Osteoblast (primary cell): ENCODE measurements around the gene CRBN. TPM values are rescaled to one million over a fixed set of nuclear protein-coding genes. Genes with fewer than 3 reads are reported as not detected.

Source experiments
- DNase-seq: peaks from one replicate; pipeline ENCODE4 v3.0.0; 2011; ENCODE audit warnings: low spot score, mixed read lengths; ENCODE audit not compliant: insufficient read length; ENCODE audit errors: missing footprints
- H2AFZ ChIP-seq: 2 replicates; pipeline ENCODE4 v1.6.0; 2011; ENCODE audit warnings: mild to moderate bottlenecking, low read length
- H3K27ac ChIP-seq: 2 replicates; pipeline ENCODE4 v1.5.1; 2011; ENCODE audit warnings: mild to moderate bottlenecking, low read depth, low read length, moderate library complexity
- H3K27me3 ChIP-seq: 2 replicates; pipeline ENCODE4 v1.6.0; 2012; ENCODE audit warnings: mild to moderate bottlenecking, control low read depth, inconsistent platforms, low read length, moderate library complexity; ENCODE audit not compliant: insufficient read depth
- H3K36me3 ChIP-seq: 2 replicates; pipeline ENCODE4 v1.5.1; 2011; ENCODE audit warnings: mild to moderate bottlenecking, low read length, control low read depth, moderate library complexity; ENCODE audit not compliant: insufficient read depth
- H3K4me1 ChIP-seq: 2 replicates; pipeline ENCODE4 v1.5.1; 2011; ENCODE audit warnings: mild to moderate bottlenecking, low read length, control low read depth, moderate library complexity; ENCODE audit not compliant: insufficient read depth
- H3K4me2 ChIP-seq: 2 replicates; pipeline ENCODE4 v1.6.0; 2011; ENCODE audit warnings: mild to moderate bottlenecking, low read length; ENCODE audit not compliant: insufficient read depth
- H3K4me3 ChIP-seq: fragments of 200-600 bp; sonication (generic); 3 replicates; pipeline ENCODE4 v1.5.1; 2012; ENCODE audit warnings: mild to moderate bottlenecking, low read length, inconsistent platforms; ENCODE audit not compliant: insufficient read depth
- H3K79me2 ChIP-seq: 2 replicates; pipeline ENCODE4 v1.6.0; 2012; ENCODE audit warnings: mild to moderate bottlenecking, low read length, control low read depth, inconsistent platforms; ENCODE audit not compliant: insufficient read depth
- H3K9me3 ChIP-seq: 2 replicates; pipeline ENCODE4 v1.5.1; 2011; ENCODE audit warnings: low read depth, low read length, control low read depth
- H4K20me1 ChIP-seq: 2 replicates; pipeline ENCODE4 v1.6.0; 2012; ENCODE audit warnings: mild to moderate bottlenecking, low read length, control low read depth; ENCODE audit not compliant: insufficient read depth
- total RNA-seq: library from RNA; depleted of rRNA; stranded (reverse); fragments of >200 nt; gene quantifications from 2 replicates; pipeline ENCODE4 v1.2.3, GENCODE V29; 2012
- TF ChIP-seq, protein P1 (sequence below): IDR thresholded peaks from 2 replicates; pipeline ENCODE4 v1.5.1; 2011; ENCODE audit warnings: mild to moderate bottlenecking, low read depth, low read length, moderate library complexity; ENCODE audit errors: extremely low read depth

Gene CRBN
- total RNA-seq, 1 donor: 76.0 TPM

GRCh38 chr3:3212781-3213440, 33.4 kb upstream of the CRBN start:
- no peaks in the 10 kb centered on the region for H4K20me1 ChIP-seq

DNA sequence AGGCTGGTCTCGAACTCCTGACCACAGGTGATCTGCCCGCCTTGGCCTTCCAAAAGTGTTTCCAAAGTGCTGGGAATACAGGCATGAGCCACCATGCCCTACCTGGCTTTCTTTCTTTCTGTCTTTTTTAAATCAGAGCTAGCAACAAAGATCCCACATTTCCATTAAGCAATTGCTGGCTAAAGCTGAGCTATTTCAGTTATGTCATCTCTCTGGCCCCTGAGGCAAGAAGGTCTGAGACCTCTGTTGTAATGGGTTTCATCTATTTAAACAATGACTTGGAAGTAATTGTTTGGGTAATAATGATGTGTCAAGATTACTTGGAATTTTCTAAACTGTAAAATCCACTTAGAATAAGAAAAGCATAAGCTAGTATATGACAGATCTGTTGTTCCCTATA, 30.2 kb upstream of the CRBN start:
- Histone ChIP-seq H2AFZ (no peak overlapping the region), H3K36me3 (no peaks in the 10 kb centered on the region), H3K27ac (no peak overlapping the region), H4K20me1 (no peaks in the 10 kb centered on the region), H3K79me2 (no peaks in the 10 kb centered on the region), H3K27me3 (no peaks in the 10 kb centered on the region), H3K4me3 (no peak overlapping the region), H3K4me2 (no peak overlapping the region), H3K9me3 (no peaks in the 10 kb centered on the region), H3K4me1 (no peaks in the 10 kb centered on the region)
- TF ChIP-seq, protein P1, sequence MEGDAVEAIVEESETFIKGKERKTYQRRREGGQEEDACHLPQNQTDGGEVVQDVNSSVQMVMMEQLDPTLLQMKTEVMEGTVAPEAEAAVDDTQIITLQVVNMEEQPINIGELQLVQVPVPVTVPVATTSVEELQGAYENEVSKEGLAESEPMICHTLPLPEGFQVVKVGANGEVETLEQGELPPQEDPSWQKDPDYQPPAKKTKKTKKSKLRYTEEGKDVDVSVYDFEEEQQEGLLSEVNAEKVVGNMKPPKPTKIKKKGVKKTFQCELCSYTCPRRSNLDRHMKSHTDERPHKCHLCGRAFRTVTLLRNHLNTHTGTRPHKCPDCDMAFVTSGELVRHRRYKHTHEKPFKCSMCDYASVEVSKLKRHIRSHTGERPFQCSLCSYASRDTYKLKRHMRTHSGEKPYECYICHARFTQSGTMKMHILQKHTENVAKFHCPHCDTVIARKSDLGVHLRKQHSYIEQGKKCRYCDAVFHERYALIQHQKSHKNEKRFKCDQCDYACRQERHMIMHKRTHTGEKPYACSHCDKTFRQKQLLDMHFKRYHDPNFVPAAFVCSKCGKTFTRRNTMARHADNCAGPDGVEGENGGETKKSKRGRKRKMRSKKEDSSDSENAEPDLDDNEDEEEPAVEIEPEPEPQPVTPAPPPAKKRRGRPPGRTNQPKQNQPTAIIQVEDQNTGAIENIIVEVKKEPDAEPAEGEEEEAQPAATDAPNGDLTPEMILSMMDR: no peak
- DNase-seq: no peak

More at GRCh38 chr3:3212781-3213440, 33.4 kb upstream of the CRBN start:
- Histone ChIP-seq H3K4me3 (no peak overlapping the region), H3K36me3 (no peaks in the 10 kb centered on the region), H3K27me3 (no peaks in the 10 kb centered on the region), H2AFZ (no peak overlapping the region), H3K4me1 (no peaks in the 10 kb centered on the region), H3K27ac (no peak overlapping the region), H3K9me3 (no peaks in the 10 kb centered on the region), H3K79me2 (no peaks in the 10 kb centered on the region), H3K4me2 (no peak overlapping the region)
- DNase-seq: no peak
- TF ChIP-seq, protein P1: no peak

- no peaks in the 10 kb centered on the region for H3K27me3 ChIP-seq
- no peak overlapping the region for H2AFZ ChIP-seq
- no peak for DNase-seq
- H3K79me2 ChIP-seq: no peaks in the 10 kb centered on the region
- H3K4me1 ChIP-seq: no peaks in the 10 kb centered on the region
- H3K36me3 ChIP-seq: no peaks in the 10 kb centered on the region
- no peaks in the 10 kb centered on the region for H3K9me3 ChIP-seq
- no peak overlapping the region for H3K4me2 ChIP-seq
- H4K20me1 ChIP-seq: no peaks in the 10 kb centered on the region
- TF ChIP-seq, protein P1: no peak
- H3K4me3 ChIP-seq: no peak overlapping the region
- H3K27ac ChIP-seq: no peak overlapping the region
Observed at GRCh38 chr3:3209057-3209456, 29.6 kb upstream of the CRBN start.

DNA sequence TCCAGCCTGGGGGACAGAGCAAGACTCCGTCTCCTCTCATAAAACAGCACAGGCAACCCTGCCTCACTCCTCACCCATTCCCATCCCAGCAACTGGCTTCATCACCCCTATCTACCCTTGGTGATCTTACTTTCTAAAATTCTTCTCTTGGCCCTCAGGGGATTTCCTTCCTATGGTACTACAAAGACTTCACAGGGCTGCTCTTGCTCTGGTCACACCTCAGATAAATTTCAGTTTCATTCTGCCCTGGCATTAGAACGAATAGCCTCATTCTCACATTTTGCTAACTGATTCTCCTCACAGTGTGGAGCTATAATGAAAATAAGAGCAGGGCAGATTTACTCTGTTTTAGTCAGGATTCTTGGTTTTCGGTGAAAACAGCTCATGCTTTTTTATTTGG, 22.1 kb upstream of the CRBN start:
- DNase-seq: no peak

More for the DNA sequence above, 22.1 kb upstream of the CRBN start:
- H4K20me1 ChIP-seq: no peaks in the 10 kb centered on the region
- H2AFZ ChIP-seq: no peak overlapping the region
- TF ChIP-seq, protein P1: no peak
- no peak overlapping the region for H3K27ac ChIP-seq
- no peak overlapping the region for H3K4me3 ChIP-seq
- H3K79me2 ChIP-seq: no peaks in the 10 kb centered on the region
- H3K36me3 ChIP-seq: no peaks in the 10 kb centered on the region
- H3K4me1 ChIP-seq: no peaks in the 10 kb centered on the region
- H3K9me3 ChIP-seq: no peaks in the 10 kb centered on the region
- H3K27me3 ChIP-seq: no peaks in the 10 kb centered on the region
- H3K4me2 ChIP-seq: no peak overlapping the region
